ENCODE measurements around the gene PAX9. TPM values are rescaled to one million over a fixed set of nuclear protein-coding genes. Genes with fewer than 3 reads are reported as not detected.

Gene PAX9
- total RNA-seq, 5 donors from 2014 or later (not counting 1 experiment from before 2014, with no cell fraction given): 0.16 to 0.23 TPM; not detected in 3

GRCh38 chr14:36647824-36648753, 13.6 kb upstream of the PAX9 start:
- peaks cover 45 to 72% of the 10 kb centered on the region in 2 donors for H3K27me3 Mint-ChIP-seq
- peaks cover 25 to 32% of the 10 kb centered on the region in 2 experiments for H3K27me3 ChIP-seq (replicated peaks in 1 of 2; ENCODE audit: control insufficient read depth in 2 of 2, extremely low read depth in 1 of 2, insufficient read depth in 2 of 2, low read length in 1 of 2)
- no peak overlapping the region for H3K4me3 ChIP-seq (ENCODE audit: control insufficient read depth in 1 of 2, extremely low read depth in 1 of 2, low read length in 1 of 2)
- no peaks in the 10 kb centered on the region for H3K36me3 Mint-ChIP-seq
- ATAC-seq (replicated peaks in 1 of 4): no peak
- no peaks in the 10 kb centered on the region for H3K9me3 ChIP-seq
- H3K36me3 ChIP-seq (ENCODE audit: control insufficient read depth in 2 of 2, extremely low read depth in 1 of 2, insufficient read depth in 1 of 2, low read length in 1 of 2): no peaks in the 10 kb centered on the region
- no peaks in the 10 kb centered on the region for H3K4me1 ChIP-seq (ENCODE audit: control insufficient read depth in 1 of 2, extremely low read depth in 1 of 2, insufficient read depth in 2 of 2, low read length in 2 of 2)
- ChIA-PET CTCF (no interaction called here), POLR2A (no interaction called here)
- peaks cover 0 to 6% (median 0%) of the 10 kb centered on the region in 3 donors for H3K4me1 Mint-ChIP-seq
- H3K9me3 Mint-ChIP-seq: no peaks in the 10 kb centered on the region
- no peak for DNase-seq
- H3K4me3 Mint-ChIP-seq: no peak overlapping the region
- H3K27ac ChIP-seq (ENCODE audit: low read length): no peak overlapping the region
- H3K27ac Mint-ChIP-seq: no peak overlapping the region
- 8% methylated on average over 58 of the region's 62 CpGs for WGBS (ENCODE audit: insufficient coverage)

- Mint-ChIP-seq H3K27ac (no peak overlapping the region), H3K36me3 (no peaks in the 10 kb centered on the region), H3K27me3 (peaks cover 50 to 84% of the 10 kb centered on the region in 2 donors), H3K9me3 (no peaks in the 10 kb centered on the region), H3K4me1 (peaks cover under 1 to 10% (median 7%) of the 10 kb centered on the region in 3 donors), H3K4me3 (no peak overlapping the region)
- WGBS (ENCODE audit: insufficient coverage): no CpG with 5 or more reads among the region's 4 CpGs
- ATAC-seq (replicated peaks in 1 of 4) (no peak), DNase-seq (no peak)
- no peaks in the 10 kb centered on the region for H3K9me3 ChIP-seq
- H3K27me3 ChIP-seq (replicated peaks in 1 of 2; ENCODE audit: control insufficient read depth in 2 of 2, extremely low read depth in 1 of 2, insufficient read depth in 2 of 2, low read length in 1 of 2): peaks cover 38 to 45% of the 10 kb centered on the region in 2 experiments
- H3K4me1 ChIP-seq (ENCODE audit: control insufficient read depth in 1 of 2, extremely low read depth in 1 of 2, insufficient read depth in 2 of 2, low read length in 2 of 2): peaks cover 0 to 3% of the 10 kb centered on the region in 2 experiments
- no peaks in the 10 kb centered on the region for H3K36me3 ChIP-seq (ENCODE audit: control insufficient read depth in 2 of 2, extremely low read depth in 1 of 2, insufficient read depth in 1 of 2, low read length in 1 of 2)
- no peak overlapping the region for H3K27ac ChIP-seq (ENCODE audit: low read length)
- CTCF ChIA-PET: no interaction called here
- H3K4me3 ChIP-seq (ENCODE audit: control insufficient read depth in 1 of 2, extremely low read depth in 1 of 2, low read length in 1 of 2): no peak overlapping the region
- POLR2A ChIA-PET: no interaction called here
These were observed 11.6 kb upstream of the PAX9 start for GRCh38 chr14:36649872-36650650.

- Histone ChIP-seq H3K36me3 (ENCODE audit: control insufficient read depth in 2 of 2, extremely low read depth in 1 of 2, insufficient read depth in 1 of 2, low read length in 1 of 2) (no peaks in the 10 kb centered on the region), H3K9me3 (no peaks in the 10 kb centered on the region), H3K27ac (ENCODE audit: low read length) (no peak overlapping the region), H3K4me1 (ENCODE audit: control insufficient read depth in 1 of 2, extremely low read depth in 1 of 2, insufficient read depth in 2 of 2, low read length in 2 of 2) (peaks cover 2 to 22% of the 10 kb centered on the region in 2 experiments), H3K27me3 (replicated peaks in 1 of 2; ENCODE audit: control insufficient read depth in 2 of 2, extremely low read depth in 1 of 2, insufficient read depth in 2 of 2, low read length in 1 of 2) (peaks cover 35 to 51% of the 10 kb centered on the region in 2 experiments), H3K4me3 (ENCODE audit: control insufficient read depth in 1 of 2, extremely low read depth in 1 of 2, low read length in 1 of 2) (no peak overlapping the region)
- Mint-ChIP-seq H3K9me3 (peaks cover 0 to 3% (median 0%) of the 10 kb centered on the region in 3 donors), H3K4me3 (no peak overlapping the region), H3K27me3 (peaks cover 54 to 90% of the 10 kb centered on the region in 2 donors), H3K36me3 (no peaks in the 10 kb centered on the region), H3K4me1 (peaks cover 18 to 31% (median 26%) of the 10 kb centered on the region in 3 donors), H3K27ac (no peak overlapping the region)
- no peak for ATAC-seq (replicated peaks in 1 of 4)
- no peak for DNase-seq
- ChIA-PET POLR2A (interaction anchor here in 1 of 2 donors (0.7 kb wide), 1 partner anchor 34 kb away, joined by 3 read pairs; no protein-coding TSS in a partner anchor), CTCF (no interaction called here)
These were observed 9.0 kb upstream of the PAX9 start for GRCh38 chr14:36652542-36653201.

GRCh38 chr14:36653413-36653812, 8.2 kb upstream of the PAX9 start:
- Histone ChIP-seq H3K9me3 (no peaks in the 10 kb centered on the region), H3K27ac (ENCODE audit: low read length) (no peak overlapping the region), H3K27me3 (replicated peaks in 1 of 2; ENCODE audit: control insufficient read depth in 2 of 2, extremely low read depth in 1 of 2, insufficient read depth in 2 of 2, low read length in 1 of 2) (peaks cover 33 to 51% of the 10 kb centered on the region in 2 experiments), H3K36me3 (ENCODE audit: control insufficient read depth in 2 of 2, extremely low read depth in 1 of 2, insufficient read depth in 1 of 2, low read length in 1 of 2) (no peaks in the 10 kb centered on the region), H3K4me3 (ENCODE audit: control insufficient read depth in 1 of 2, extremely low read depth in 1 of 2, low read length in 1 of 2) (no peak overlapping the region), H3K4me1 (ENCODE audit: control insufficient read depth in 1 of 2, extremely low read depth in 1 of 2, insufficient read depth in 2 of 2, low read length in 2 of 2) (peaks cover 2 to 26% of the 10 kb centered on the region in 2 experiments)
- H3K4me3 Mint-ChIP-seq: no peak overlapping the region
- H3K27ac Mint-ChIP-seq: no peak overlapping the region
- H3K4me1 Mint-ChIP-seq: peaks cover 18 to 33% (median 24%) of the 10 kb centered on the region in 3 donors
- peaks cover 0 to 3% (median 0%) of the 10 kb centered on the region in 3 donors for H3K9me3 Mint-ChIP-seq
- peaks cover 46 to 89% of the 10 kb centered on the region in 2 donors for H3K27me3 Mint-ChIP-seq
- no peaks in the 10 kb centered on the region for H3K36me3 Mint-ChIP-seq
- POLR2A ChIA-PET: no interaction called here
- ATAC-seq (replicated peaks in 1 of 4): no peak
- no CpG with 5 or more reads among the region's 3 CpGs for WGBS (ENCODE audit: insufficient coverage)
- CTCF ChIA-PET: no interaction called here
- no peak for DNase-seq

- no peak overlapping the region for H3K27ac ChIP-seq (ENCODE audit: low read length)
- no peak overlapping the region for H3K27ac Mint-ChIP-seq
- H3K9me3 ChIP-seq: no peaks in the 10 kb centered on the region
- peaks cover 0 to 3% (median 0%) of the 10 kb centered on the region in 3 donors for H3K9me3 Mint-ChIP-seq
- CTCF ChIA-PET: no interaction called here
- 15% methylated on average over 23 of the region's 31 CpGs for WGBS (ENCODE audit: insufficient coverage)
- DNase-seq: no peak
- peaks cover 29 to 57% of the 10 kb centered on the region in 2 experiments for H3K27me3 ChIP-seq (replicated peaks in 1 of 2; ENCODE audit: control insufficient read depth in 2 of 2, extremely low read depth in 1 of 2, insufficient read depth in 2 of 2, low read length in 1 of 2)
- no peaks in the 10 kb centered on the region for H3K36me3 ChIP-seq (ENCODE audit: control insufficient read depth in 2 of 2, extremely low read depth in 1 of 2, insufficient read depth in 1 of 2, low read length in 1 of 2)
- ATAC-seq (replicated peaks in 1 of 4): no peak
- POLR2A ChIA-PET: no interaction called here
- H3K27me3 Mint-ChIP-seq: peaks cover 49 to 89% of the 10 kb centered on the region in 2 donors
- peaks cover 23 to 37% (median 28%) of the 10 kb centered on the region in 3 donors for H3K4me1 Mint-ChIP-seq
- H3K36me3 Mint-ChIP-seq: no peaks in the 10 kb centered on the region
- H3K4me3 ChIP-seq (ENCODE audit: control insufficient read depth in 1 of 2, extremely low read depth in 1 of 2, low read length in 1 of 2): peak overlapping the region in 1 of 2 donors; percentile 3
- peak overlapping the region in 1 of 3 donors; percentile 68 for H3K4me3 Mint-ChIP-seq
- H3K4me1 ChIP-seq (ENCODE audit: control insufficient read depth in 1 of 2, extremely low read depth in 1 of 2, insufficient read depth in 2 of 2, low read length in 2 of 2): peaks cover 2 to 30% of the 10 kb centered on the region in 2 experiments
These were observed 7.5 kb upstream of the PAX9 start for GRCh38 chr14:36653962-36654793.

All from T-cell (primary cell).